ENCODE results near the gene DIS3.

DNA sequence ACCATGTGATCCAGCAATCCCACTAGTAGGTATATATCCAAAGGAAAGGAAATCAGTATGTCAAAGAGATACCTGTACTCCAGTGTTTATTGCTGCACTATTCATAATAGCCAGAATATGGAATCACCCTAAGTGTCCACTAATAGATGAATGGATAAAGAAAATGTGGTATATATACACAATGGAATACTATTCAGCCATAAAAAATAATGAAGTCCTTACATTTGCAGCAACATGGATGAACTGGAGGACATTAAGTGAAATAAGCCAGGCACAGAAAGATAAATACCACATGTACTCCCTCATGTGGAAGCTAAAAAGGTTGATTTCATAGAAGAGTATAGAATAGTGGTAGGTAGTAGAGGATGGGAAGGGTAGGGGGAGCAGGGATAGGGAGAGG, 30.5 kb downstream of the DIS3 start:
- no peak for TF ChIP-seq EZH2 (IDR thresholded peaks at IDR 0.05; ENCODE audit: low read length, missing control alignments)
- TF ChIP-seq, protein P1, sequence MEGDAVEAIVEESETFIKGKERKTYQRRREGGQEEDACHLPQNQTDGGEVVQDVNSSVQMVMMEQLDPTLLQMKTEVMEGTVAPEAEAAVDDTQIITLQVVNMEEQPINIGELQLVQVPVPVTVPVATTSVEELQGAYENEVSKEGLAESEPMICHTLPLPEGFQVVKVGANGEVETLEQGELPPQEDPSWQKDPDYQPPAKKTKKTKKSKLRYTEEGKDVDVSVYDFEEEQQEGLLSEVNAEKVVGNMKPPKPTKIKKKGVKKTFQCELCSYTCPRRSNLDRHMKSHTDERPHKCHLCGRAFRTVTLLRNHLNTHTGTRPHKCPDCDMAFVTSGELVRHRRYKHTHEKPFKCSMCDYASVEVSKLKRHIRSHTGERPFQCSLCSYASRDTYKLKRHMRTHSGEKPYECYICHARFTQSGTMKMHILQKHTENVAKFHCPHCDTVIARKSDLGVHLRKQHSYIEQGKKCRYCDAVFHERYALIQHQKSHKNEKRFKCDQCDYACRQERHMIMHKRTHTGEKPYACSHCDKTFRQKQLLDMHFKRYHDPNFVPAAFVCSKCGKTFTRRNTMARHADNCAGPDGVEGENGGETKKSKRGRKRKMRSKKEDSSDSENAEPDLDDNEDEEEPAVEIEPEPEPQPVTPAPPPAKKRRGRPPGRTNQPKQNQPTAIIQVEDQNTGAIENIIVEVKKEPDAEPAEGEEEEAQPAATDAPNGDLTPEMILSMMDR (conservative IDR thresholded peaks at IDR 0.05 in 1 of 2, IDR thresholded peaks at IDR 0.05 in 1 of 2; ENCODE audit: low read depth in 1 of 2, low read length in 2 of 2): no peak
